Measurements from ENCODE around the gene GPR151. TPM values are rescaled to one million over a fixed set of nuclear protein-coding genes. Genes with fewer than 3 reads are reported as not detected.

The GPR151 gene
- not detected in 2 replicates for total RNA-seq

GRCh38 chr5:146516151-146516475, at the start of gene GPR151:
Gene GPR151 (minus strand): TSS chr5:146516190. CDS start chr5:146516113, 77 bp downstream.

Other genes with a start within 250 kb of the GPR151 start
- 0.14 TPM in 1 of 2 replicates, not detected in the other for gene POU4F3, start 177.4 kb downstream of the GPR151 start, total RNA-seq
- gene TCERG1, start 68.9 kb downstream of the GPR151 start, total RNA-seq: 18.2 and 18.5 TPM in 2 replicates

Data from smooth muscle cell of bladder (primary cell).